ENCODE results near the gene LUZP1. TPM values are rescaled to one million over a fixed set of nuclear protein-coding genes. Genes with fewer than 3 reads are reported as not detected.

LUZP1 gene
- total RNA-seq, 6 experiments from 2014 or later = 47.3 to 55.6 (median 53.0) TPM

GRCh38 chr1:23111600-23112535 is 56.8 kb downstream of the LUZP1 start:
- H3K27ac Mint-ChIP-seq = peak overlapping the region; percentile 32; the same call in 1 of the 2 replicates
- H3K27me3 Mint-ChIP-seq (ENCODE audit: insufficient read depth) = no peaks in the 10 kb centered on the region; the same call in 1 of the 2 replicates
- peaks cover 20% of the 10 kb centered on the region for H3K36me3 Mint-ChIP-seq (ENCODE audit: low read depth)
- no peak overlapping the region for H3K4me3 Mint-ChIP-seq
- no peak for DNase-seq
- H3K9me3 Mint-ChIP-seq = no peaks in the 10 kb centered on the region
- H3K4me1 Mint-ChIP-seq (ENCODE audit: low read depth) = peaks cover 59% of the 10 kb centered on the region
- TF ChIP-seq, protein P1, sequence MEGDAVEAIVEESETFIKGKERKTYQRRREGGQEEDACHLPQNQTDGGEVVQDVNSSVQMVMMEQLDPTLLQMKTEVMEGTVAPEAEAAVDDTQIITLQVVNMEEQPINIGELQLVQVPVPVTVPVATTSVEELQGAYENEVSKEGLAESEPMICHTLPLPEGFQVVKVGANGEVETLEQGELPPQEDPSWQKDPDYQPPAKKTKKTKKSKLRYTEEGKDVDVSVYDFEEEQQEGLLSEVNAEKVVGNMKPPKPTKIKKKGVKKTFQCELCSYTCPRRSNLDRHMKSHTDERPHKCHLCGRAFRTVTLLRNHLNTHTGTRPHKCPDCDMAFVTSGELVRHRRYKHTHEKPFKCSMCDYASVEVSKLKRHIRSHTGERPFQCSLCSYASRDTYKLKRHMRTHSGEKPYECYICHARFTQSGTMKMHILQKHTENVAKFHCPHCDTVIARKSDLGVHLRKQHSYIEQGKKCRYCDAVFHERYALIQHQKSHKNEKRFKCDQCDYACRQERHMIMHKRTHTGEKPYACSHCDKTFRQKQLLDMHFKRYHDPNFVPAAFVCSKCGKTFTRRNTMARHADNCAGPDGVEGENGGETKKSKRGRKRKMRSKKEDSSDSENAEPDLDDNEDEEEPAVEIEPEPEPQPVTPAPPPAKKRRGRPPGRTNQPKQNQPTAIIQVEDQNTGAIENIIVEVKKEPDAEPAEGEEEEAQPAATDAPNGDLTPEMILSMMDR (IDR thresholded peaks at IDR 0.05) = no peak

DNA sequence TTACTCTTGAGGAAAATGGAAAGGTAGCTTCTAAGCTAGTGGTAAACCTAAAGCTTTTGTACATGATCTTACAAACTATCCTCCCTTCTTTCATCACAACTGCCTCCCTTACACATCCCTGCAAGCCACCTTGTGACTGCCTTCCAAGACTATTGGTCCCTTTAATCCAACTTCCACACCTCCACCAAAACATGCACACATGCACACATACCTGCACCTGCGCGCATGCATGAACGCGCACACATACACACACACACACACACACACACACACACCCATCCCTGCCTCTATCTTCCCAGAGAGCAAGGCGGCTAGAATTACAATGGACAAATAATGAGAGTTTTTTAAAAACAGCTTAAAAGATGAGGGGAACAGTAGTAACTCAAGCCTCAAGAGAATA is 58.3 kb downstream of the LUZP1 start:
- no peak overlapping the region for H3K27ac Mint-ChIP-seq
- no peaks in the 10 kb centered on the region for H3K9me3 Mint-ChIP-seq
- H3K4me3 Mint-ChIP-seq = no peak overlapping the region
- peaks cover 20% of the 10 kb centered on the region for H3K36me3 Mint-ChIP-seq (ENCODE audit: low read depth)
- H3K27me3 Mint-ChIP-seq (ENCODE audit: insufficient read depth) = peaks cover 1% of the 10 kb centered on the region; the same call in 1 of the 2 replicates
- TF ChIP-seq, protein P1 (IDR thresholded peaks at IDR 0.05) = no peak
- DNase-seq = no peak
- H3K4me1 Mint-ChIP-seq (ENCODE audit: low read depth) = peaks cover 51% of the 10 kb centered on the region

GRCh38 chr1:23108918-23109533 is 59.6 kb downstream of the LUZP1 start:
- Mint-ChIP-seq H3K27me3 (ENCODE audit: insufficient read depth) (peaks cover 1% of the 10 kb centered on the region; the same call in 1 of the 2 replicates), H3K9me3 (no peaks in the 10 kb centered on the region), H3K36me3 (ENCODE audit: low read depth) (peaks cover 20% of the 10 kb centered on the region), H3K4me3 (no peak overlapping the region), H3K4me1 (ENCODE audit: low read depth) (peaks cover 49% of the 10 kb centered on the region), H3K27ac (no peak overlapping the region; the same call in 1 of the 2 replicates)
- TF ChIP-seq, protein P1 (IDR thresholded peaks at IDR 0.05) = no peak
- no peak for DNase-seq

- no peaks in the 10 kb centered on the region for H3K9me3 Mint-ChIP-seq
- H3K36me3 Mint-ChIP-seq (ENCODE audit: low read depth) = peaks cover 10% of the 10 kb centered on the region; the same call in 1 of the 2 replicates
- H3K27ac Mint-ChIP-seq = peak overlapping the region; percentile 85
- peak overlapping the region; percentile 74 for H3K4me3 Mint-ChIP-seq
- TF ChIP-seq, protein P1 (IDR thresholded peaks at IDR 0.05) = no peak
- H3K4me1 Mint-ChIP-seq (ENCODE audit: low read depth) = peaks cover 65% of the 10 kb centered on the region
- H3K27me3 Mint-ChIP-seq (ENCODE audit: insufficient read depth) = peaks cover 1% of the 10 kb centered on the region; the same call in 1 of the 2 replicates
- DNase-seq = no peak
Measured at GRCh38 chr1:23103001-23103889, 65.4 kb downstream of the LUZP1 start.

DNA sequence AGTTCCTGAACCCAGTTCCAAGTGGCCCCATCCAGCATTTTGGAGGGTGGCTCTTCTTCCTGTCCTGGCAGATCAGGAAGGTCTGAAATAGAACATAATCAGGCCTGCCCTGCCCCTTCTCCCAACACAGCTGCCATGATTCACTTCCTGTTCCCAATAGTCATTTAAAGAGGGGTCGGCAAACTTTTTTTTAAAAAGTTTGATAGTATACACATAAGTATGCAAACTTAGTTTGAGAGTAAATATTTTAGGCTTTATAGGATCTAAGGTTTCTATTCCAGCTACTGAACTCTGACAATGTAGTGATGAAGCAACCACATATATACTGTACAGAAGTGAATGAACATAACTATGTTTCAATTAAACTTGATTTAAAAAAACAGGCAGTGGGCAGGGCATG is 66.4 kb downstream of the LUZP1 start:
- TF ChIP-seq, protein P1 (IDR thresholded peaks at IDR 0.05) = no peak
- peak; percentile 57 for DNase-seq
- H3K27me3 Mint-ChIP-seq (ENCODE audit: insufficient read depth) = peaks cover 1% of the 10 kb centered on the region; the same call in 1 of the 2 replicates
- H3K36me3 Mint-ChIP-seq (ENCODE audit: low read depth) = peaks cover 5% of the 10 kb centered on the region; the same call in 1 of the 2 replicates
- H3K4me3 Mint-ChIP-seq = peak overlapping the region; percentile 74
- H3K27ac Mint-ChIP-seq = peak overlapping the region; percentile 85
- no peaks in the 10 kb centered on the region for H3K9me3 Mint-ChIP-seq
- peaks cover 74% of the 10 kb centered on the region for H3K4me1 Mint-ChIP-seq (ENCODE audit: low read depth)

Measured in HFFc6 (cell line).